GM19035 (cell line): ENCODE measurements around the gene MSRB1.
"Not testable (repeated sequence)": the region's sequence is repeated elsewhere in the genome, so short reads cannot be mapped to it uniquely, and the experiment has no call there.

ENCODE experiments used
- ATAC-seq: cut with Tn5 transposase; IDR thresholded peaks from one replicate; pipeline ENCODE4 v1.9.1; 2021; ENCODE audit not compliant: unreplicated experiment

The MSRB1 gene

DNA sequence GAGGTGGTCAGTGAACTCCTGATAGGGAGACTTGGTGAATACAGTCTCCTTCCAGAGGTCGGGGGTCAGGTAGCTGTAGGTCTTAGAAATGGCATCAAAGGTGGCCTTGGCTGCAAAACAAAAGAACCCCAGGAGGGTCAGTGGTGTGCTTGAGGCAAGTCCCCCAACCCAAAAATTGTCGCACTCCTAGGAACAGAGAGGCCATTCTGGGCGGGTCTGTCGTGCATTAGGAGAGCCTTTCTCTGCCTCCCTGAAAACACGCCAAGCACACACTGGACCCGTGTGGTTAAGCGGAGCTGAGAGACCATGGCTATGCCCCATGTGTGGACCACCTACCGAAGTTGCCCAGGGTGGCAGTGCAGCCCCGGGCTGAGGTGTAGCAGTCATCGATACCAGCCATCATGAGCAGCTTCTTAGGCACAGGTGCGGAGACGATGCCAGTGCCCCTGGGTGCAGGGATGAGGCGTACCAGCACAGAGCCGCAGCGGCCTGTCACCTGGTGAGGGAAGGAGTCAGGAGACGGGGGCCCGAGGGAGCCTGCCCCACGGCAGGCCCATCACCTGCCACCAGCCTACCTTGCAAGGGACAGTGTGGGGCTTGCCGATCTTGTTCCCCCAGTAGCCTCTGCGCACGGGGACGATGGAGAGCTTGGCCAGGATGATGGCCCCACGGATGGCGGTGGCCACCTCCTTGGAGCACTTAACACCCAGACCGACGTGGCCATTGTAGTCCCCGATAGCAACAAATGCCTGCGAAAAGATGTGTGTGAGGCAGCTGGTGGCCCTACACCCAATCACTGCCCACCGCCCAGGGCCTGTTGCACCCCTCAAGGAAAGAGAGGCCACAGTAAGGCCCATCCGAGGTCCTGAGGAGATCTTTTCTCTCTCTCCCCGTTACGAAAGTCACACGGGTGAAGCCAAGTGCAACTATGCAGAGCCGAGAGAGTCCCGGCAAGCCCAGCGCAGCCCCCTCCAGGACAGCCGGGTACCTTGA is 19.5 kb upstream of the MSRB1 start:
- not testable (repeated sequence) for ATAC-seq

DNA sequence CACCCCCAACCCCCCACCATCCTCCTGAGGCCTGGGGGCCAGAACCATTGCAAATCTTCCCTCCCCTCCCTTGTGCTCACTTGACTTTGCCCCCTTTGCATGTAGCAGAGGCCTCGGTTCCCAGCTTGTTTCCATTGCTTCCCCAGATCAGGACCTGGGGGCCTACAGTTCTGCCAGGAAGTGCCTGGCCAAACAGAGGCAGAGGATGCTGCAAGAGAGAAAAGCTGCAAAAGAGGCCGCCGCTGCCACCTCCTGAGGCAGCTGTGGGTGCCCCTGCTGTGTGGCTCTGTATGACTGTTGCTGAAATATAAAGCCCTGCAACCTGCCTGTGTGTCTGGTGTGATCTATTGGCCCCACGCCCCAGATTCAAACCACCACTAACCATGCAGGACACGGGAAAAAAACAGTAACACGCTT is 18.7 kb upstream of the MSRB1 start:
- no peak for ATAC-seq

DNA sequence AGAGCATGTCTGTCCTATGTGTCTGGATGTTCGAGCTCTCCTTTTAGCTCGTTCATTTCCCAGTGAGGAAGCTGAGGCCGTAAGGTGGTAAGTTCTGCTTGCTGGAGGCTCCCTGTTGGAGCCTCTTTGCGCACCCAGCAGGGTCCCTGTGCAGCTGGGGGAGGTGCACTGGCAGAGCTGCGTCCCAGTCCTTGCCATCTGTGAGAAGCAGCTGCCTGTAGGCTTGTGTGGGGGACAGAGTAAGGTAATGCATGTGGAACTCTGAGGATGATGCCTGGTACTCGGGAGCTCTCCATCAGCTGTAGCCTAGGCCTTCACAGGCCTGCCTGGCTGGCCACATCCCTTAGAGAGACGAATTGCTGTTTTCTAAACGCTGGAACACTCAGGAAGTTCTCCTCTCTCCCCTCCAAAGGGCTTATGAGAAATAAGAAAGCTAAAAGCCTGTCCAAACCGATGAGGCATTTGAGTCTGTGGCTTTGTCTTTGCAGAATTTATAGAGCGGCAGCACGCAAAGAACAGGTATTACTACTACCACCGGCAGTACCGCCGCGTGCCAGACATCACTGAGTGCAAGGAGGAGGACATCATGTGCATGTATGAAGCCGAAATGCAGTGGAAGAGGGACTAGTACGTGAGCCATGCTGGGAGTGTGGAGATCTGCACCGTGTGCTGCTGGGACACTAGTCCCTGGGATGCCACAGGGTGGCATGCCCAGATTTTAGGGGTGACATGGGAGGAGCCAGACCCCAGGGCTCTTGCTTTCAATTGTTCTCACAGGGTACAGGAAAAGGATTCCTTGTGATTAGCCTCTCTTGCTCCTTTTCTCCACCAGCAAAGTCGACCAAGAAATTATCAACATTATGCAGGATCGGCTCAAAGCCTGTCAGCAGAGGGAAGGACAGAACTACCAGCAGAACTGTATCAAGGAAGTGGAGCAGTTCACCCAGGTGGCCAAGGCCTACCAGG is 17.9 kb upstream of the MSRB1 start:
- no peak for ATAC-seq

DNA sequence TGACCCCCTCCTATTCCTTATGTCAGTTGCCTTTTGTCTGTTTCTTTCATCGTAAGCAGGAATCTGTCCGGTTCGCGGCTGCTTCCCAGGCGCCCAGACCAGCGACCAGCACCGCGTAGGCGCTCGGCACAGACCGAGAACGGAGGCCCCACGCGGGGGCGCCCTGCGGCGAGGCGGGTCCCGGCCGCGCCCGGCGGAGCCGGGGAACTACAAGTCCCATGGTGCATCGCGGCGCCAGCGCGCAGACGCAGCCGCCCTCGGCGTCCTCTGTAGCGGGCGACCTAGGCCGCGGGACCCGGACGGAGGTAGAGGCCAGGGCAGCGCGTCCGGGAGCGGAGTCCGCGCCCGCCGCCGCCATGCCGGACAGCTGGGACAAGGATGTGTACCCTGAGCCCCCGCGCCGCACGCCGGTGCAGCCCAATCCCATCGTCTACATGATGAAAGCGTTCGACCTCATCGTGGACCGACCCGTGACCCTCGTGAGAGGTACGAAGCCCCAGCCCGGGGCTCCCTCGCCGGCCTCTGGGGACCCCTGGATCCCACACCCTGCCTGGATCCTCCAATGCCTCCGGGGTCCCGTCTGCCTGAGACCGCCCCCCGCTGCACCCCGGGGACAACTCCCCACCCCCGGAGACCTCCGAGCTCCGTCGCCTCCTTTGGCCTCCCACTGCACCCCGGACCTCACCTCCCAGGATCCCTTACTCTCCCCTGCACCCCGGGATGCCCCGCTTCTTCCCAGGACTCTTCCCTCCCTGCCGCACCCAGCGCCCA is 16.5 kb upstream of the MSRB1 start, which contains the start of gene NDUFB10:
Gene NDUFB10 (plus strand): TSS at position 270 of the 771 bp plus-strand sequence. CDS start 87 bp downstream, at position 357.
- ATAC-seq, result peak; percentile 74

DNA sequence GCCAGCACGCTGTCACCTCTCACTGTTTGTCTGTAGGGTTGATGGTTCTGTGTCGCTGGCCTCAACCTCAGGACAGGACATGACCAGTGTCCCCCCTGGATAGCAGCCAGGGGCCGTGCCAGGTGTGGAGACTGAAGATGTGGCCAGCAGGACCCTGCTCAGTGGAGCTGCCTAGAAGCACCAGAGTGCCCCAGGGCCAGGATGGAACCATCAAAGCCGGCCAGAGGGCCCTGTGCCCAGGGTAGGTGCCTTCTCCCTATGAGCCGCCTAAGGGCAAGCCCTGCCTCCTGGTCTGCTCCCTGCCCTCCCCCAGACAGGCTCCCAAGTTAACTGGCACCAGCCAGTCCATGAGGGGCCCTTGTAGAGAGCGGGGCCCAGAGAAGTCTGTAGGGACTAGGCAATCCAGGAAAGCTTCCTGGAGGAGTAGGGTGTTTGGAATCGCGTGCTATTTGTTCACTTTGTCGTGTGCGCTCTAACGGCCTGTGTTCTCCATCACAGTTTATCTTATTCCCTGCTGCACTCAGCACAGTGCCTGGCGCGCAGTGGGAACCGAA is 15.8 kb upstream of the MSRB1 start:
- ATAC-seq, result no peak

DNA sequence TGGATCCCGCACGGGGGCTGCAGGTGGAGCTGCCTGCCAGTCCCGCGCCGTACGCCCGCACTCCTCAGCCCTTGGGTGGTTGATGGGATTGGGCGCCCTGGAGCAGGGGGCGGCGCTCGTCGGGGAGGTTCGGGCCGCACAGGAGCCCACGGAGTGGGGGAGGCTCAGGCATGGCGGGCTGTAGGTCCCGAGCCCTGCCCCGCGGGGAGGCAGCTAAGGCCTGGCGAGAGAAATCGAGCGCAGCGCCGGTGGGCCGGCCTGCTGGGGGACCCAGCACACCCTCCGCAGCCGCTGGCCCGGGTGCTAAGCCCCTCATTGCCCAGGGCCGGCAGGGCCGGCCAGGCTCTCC is 15.1 kb upstream of the MSRB1 start:
- not testable (repeated sequence) for ATAC-seq

DNA sequence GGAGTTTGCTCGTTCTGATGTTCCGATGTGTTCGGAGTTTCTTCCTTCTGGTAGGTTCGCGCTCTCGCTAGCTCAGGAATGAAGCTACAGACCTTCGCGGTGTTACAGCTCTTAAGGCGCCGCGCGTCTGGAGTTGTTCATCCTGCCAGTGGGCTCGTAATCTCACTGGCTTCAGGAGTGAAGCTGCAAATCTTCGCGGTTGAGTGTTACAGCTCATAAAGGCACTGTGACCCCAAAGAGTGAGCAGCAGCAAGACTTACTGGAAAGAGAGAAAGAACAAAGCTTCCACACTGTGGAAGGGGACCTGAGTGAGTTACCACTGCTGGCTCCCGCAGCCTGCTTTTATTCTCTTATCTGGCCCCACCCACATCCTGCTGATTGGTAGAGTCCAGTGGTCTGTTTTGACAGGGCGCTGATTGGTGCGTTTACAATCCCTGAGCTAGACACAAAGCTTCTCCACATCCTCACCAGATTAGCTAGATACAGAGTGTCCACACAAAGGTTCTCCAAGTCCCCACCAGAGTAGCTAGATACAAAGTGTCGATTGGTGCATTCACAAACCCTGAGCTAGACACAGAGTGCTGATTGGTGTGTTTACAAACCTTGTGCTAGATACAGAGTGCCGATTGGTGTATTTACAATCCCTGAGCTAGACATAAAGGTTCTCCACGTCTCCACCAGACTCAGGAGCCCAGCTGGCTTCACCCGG is 14.6 kb upstream of the MSRB1 start:
- ATAC-seq, result not testable (repeated sequence)

DNA sequence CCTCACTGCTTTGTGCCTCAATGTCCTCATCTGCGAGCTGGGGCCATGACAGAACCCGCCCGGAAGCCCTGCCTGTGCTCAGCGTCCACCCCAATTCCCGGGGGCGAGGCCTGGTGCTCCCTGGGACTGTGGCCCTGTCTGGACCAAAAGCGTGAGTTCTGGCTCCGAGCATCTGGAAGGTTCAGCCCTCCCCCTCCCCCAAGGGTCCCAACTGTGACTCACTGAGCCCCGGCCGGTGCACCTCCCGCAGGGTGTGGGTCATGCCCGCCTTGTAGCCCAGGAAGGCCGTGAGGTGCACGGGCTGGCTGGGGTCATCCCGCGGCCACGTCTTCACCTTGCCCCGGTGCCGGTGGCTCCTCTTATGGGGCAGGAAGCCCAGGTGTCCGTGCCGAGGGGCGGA is 10.7 kb upstream of the MSRB1 start:
- no peak for ATAC-seq

DNA sequence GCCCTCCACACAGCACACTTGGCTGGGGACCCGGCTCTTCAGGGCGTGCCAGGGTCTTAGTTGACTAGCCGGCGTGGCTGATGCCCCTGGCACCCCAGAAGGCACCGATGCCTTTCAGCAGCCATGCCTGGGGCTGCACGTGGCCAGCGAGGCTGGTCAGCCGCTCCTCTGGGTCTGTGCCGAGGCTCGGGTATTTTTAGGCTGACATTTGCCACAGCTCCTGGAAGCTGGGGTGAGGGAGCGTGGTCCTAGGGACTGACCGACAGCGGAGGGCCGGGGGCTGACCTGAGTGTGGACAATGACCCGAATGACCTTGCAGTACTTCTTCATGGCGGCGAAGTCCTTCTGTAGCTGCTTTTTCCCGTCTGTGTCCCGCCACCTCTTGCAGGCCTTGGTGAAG is 7.6 kb upstream of the MSRB1 start:
- no peak for ATAC-seq

DNA sequence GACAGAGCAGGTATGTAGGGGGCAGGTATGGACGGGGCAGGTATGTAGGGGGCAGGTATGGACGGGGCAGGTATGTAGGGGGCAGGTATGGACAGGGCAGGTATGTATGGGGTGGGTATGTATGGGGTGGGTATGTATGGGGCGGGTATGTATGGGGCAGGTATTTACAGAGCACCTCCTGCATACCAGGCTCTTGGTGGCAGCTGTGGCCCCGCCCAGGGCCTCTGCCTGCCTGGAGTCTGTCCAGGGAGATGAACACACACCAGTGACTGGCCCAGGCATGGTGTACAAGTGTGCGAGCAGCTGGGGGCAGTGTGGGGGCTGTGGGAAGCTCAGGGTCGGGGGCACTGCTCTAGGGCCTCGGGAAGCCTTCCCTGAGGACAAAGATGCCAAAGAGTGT is 7.0 kb upstream of the MSRB1 start:
- no peak for ATAC-seq

DNA sequence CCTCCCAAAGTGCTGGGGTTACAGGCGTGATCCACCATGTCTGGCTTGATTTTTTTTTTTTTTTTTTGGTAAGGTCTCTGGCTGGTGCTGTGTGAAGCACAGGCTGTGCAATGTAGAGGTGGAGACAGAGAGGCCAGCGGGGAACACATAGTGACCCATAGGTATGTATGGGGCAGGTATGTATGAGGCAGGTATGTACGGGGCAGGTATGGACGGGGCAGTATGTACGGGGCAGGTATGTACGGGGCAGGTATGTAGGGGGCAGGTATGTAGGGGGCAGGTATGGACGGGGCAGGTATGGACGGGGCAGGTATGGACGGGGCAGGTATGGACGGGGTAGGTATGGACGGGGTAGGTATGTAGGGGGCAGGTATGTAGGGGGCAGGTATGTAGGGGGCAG is 6.5 kb upstream of the MSRB1 start:
- no peak for ATAC-seq

DNA sequence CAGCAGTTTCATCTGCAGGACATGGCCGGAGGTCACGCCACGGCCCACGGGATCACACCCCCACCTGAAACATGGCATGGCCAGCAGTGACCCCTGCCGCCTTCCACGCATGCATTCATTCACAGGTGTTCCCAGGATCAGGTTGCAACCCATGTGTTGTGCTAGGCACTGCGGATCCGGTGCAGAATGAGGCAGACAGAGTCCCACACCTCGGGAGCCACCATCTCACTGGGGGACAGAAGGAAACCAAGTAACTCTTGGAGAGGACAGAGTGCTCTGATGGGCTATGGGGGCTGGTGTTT is 4.3 kb upstream of the MSRB1 start:
- ATAC-seq, result no peak

DNA sequence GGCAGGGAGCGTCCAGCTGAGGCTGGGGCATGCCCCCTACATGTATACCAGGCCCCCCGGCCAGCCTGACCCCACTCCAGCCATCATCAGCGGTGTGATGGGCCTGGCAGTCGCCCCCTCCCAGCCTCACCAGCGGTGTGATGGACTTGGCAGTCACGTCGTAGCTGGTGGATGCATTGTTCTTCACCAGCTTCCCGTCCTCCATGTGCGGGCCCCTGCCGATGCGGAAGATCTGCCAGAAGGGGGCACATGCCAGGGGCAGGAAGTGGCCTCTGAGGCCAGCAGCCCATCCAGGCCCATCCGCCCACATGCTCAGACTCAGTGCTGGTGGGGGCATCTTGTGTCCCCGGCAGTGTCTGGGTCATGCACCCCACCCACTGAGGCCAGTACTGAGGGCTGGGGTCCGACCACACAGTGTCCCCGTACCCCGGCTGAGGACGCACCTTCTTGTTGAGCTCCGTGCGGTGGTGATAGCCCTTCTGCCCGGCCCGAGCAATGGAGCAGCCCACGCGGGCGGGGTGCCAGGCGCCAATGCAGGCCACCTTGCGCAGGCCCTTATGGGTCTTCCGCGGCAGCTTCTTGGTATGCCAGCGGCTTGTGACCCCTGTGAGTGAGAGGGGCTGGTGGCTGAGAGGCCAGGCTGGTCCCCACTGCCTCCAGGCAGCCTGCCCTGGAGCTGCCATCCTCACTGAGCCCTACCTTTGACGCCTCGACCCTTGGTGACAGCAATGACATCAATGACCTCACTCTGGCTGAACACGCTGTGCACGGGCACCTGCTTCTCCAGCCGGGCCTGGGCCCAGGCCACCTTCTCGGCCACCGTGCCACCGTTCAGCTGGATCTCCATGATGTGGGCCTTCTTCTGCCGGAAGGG is 3.7 kb upstream of the MSRB1 start:
- no peak for ATAC-seq

DNA sequence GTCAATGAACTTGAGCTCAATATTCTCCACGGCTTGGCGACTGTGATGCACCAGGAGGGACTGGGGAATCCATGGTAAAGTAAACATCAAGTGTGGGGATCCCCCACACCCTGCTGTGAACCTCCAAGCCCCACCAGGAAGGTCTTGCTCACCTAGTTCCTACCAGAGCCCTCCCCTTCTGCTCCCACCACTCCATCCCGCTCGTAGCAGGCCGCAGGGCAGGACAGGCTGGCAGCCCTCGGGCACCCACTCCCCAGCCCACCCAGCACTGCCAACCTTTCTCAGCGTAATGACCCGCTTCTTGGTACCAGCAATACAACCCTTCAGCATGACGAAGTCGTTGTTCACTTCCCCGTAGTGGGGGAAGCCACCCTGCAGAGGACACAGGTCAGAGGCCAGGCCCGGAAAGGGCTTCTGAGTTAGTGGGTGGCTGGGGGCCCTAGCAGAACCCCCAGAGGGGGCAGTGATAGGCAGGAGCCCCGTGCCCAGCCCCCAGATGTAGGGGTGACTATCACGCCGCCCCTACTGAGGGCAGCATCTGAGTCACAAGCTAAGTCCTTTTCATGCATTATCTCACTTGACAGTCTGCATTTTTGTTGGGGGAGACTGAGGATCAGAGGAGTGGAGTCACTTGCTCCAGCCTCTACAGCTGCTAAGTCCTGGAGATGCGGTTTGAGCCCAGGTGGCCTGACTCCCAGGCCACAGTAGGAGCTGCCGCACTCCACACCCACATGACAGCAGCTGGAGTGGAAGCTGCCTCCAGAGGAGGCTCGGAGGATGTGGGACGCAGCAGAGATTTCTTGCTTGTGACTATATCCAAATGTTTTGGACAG is 2.8 kb upstream of the MSRB1 start:
- ATAC-seq, result no peak

DNA sequence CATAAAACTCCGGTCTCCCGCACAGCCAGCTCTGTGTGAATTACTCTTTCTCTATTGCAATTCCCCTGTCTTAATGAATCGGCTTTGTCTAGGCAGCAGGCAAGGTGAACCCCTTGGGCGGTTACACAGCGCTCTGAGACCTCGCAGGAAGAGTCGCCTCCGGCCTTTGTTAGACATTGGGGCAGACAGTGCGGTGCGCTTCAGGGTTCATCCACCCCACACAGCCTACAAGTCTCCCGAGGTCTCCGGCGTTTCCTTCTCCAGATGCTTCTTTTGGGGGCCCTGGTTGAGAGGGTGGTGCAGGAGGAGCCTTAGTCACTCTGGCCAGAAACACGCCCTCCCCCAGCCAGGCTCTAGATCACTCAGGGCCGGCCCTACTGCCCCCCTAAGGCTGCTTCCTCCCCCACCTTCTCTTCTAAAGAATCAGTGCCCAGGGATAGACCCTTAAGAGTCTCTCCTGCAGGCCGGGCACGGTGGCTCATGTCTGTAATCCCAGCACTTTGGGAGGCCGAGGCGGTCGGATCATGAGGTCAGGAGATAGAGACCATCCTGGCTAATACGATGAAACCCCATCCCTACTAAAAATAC is 1.7 kb upstream of the MSRB1 start:
- ATAC-seq, result no peak

DNA sequence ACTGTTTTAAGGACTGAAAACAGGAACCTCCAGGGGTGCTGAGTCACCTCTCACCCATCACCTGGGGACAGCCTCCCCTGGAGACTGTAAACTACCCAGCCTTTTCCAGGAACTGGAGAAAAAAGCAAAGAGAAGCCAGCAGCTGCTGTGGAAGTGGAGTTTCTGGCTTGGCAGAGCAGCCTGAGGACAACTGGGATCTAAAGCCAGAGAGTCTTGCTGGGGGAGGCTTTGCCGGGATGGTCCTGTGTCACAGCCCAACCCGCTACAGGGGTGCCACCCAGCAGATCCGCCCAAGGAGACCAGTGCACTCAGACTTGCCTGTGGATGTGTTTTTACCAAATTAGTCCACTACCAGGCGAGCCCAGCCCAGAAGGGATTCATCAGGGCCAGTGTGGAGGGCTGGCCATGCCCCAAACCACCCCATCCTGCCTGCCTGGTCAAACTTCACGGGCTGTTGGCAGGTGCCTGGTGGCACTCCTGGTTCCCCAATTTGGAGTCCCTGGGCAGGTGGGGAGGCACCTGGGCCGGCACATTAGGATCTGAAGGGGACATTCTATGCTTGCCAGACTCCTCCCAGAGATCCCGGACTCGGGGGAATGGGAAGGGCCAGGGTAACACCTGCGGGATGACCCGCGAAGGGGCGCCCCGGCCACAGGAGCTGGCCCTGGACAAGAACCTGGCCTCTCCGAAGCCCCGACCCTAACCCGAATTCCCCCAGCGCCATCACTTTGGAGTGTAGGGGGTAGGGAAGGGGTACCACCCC is 771 bp downstream of the MSRB1 start:
- ATAC-seq, result no peak
